Measurements from ENCODE around the gene SMIM3.

DNA sequence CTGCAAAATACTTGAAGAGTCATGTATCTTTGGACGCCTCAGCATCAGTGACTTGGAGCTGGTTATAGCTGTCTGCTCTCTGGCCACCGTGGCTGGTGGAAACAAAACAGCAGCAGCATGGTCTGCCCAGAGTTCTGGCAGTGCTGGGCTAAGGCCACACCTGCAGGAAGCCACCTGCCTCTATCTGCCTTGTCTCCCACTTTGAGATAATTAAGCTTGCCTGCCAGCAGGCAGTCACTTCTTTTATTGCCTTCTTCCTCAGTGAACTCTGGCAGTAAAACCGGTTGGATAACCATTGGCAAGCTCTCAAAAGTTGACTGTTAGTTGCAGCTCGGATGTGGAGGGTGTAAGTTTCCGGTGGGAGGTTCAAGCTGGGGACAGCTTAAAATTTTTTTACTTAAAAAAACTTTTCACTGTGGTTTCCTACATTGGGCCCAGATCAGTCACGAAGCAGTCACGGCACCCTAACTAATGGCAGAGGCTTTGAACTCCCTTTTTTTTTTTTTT lies 4.9 kb downstream of the SMIM3 start:
- TF ChIP-seq POLR2AphosphoS5 (IDR thresholded peaks at IDR 0.05; ENCODE audit: low read depth, low read length): peak; percentile 71
- TF ChIP-seq, protein P1, sequence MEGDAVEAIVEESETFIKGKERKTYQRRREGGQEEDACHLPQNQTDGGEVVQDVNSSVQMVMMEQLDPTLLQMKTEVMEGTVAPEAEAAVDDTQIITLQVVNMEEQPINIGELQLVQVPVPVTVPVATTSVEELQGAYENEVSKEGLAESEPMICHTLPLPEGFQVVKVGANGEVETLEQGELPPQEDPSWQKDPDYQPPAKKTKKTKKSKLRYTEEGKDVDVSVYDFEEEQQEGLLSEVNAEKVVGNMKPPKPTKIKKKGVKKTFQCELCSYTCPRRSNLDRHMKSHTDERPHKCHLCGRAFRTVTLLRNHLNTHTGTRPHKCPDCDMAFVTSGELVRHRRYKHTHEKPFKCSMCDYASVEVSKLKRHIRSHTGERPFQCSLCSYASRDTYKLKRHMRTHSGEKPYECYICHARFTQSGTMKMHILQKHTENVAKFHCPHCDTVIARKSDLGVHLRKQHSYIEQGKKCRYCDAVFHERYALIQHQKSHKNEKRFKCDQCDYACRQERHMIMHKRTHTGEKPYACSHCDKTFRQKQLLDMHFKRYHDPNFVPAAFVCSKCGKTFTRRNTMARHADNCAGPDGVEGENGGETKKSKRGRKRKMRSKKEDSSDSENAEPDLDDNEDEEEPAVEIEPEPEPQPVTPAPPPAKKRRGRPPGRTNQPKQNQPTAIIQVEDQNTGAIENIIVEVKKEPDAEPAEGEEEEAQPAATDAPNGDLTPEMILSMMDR (IDR thresholded peaks at IDR 0.05): no peak
- no peak for TF ChIP-seq REST (IDR thresholded peaks at IDR 0.05; ENCODE audit: insufficient read depth in 1 of 2, low read depth in 2 of 2, low read length in 1 of 2)
- 0 out of 2 replicates have a peak, but pooled peaks have one; percentile 51 for TF ChIP-seq SIN3A (IDR thresholded peaks at IDR 0.05; ENCODE audit: borderline replicate concordance, insufficient read depth, low read depth, low read length)

All from Panc1 (cell line).